Measurements from ENCODE around the gene DNAI4.

DNA sequence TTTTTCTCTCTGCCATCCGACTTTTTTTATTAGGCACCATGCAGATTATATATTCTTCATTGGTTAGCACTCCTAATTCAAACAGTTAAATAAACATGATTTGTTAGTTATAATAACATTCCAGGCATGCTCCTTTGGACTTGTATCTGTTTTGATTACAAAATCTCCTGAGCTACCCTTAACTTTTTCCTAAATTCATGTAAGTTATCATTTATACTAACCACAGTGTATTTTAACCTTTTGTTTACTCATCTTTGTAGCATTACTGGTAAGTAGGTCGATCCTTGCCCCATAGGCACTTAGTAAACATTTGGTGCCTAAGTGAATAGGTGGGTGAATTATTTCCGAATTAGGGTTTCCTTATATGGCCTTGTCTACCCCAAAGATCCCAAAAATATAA lies 43.9 kb upstream of the DNAI4 start:
- TF ChIP-seq CTCF (IDR thresholded peaks at IDR 0.05) (no peak), POLR2A (IDR thresholded peaks at IDR 0.05) (no peak)
